ENCODE data around the gene AMY2A.
"Not testable (repeated sequence)": the region's sequence is repeated elsewhere in the genome, so short reads cannot be mapped to it uniquely, and the experiment has no call there.

DNA sequence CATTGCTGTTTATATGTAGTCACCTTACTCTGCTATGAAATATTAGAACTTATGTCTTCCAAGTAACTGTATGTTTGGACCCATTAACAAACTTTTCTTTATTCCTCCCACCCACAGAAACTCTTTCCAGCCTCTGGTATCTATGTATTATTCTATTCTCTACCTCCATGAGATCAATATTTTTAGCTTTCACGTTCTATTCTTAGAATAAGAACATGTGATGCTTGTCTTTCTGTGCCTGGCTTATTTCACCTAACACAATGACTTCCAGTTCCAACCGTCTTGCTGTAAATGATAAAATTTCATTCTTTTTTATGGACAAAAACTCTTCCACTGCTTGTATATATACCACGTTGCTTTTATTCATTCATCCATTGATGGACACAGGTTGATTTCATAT, 24.0 kb downstream of the AMY2A start:
- not testable (repeated sequence) for TF ChIP-seq SP1 (IDR thresholded peaks at IDR 0.05; ENCODE audit: low read depth, low read length); EZH2 (IDR thresholded peaks at IDR 0.05; ENCODE audit: low read depth, low read length, severe bottlenecking); SP4 (IDR thresholded peaks at IDR 0.05; ENCODE audit: low read length)
- TF ChIP-seq, protein P1, sequence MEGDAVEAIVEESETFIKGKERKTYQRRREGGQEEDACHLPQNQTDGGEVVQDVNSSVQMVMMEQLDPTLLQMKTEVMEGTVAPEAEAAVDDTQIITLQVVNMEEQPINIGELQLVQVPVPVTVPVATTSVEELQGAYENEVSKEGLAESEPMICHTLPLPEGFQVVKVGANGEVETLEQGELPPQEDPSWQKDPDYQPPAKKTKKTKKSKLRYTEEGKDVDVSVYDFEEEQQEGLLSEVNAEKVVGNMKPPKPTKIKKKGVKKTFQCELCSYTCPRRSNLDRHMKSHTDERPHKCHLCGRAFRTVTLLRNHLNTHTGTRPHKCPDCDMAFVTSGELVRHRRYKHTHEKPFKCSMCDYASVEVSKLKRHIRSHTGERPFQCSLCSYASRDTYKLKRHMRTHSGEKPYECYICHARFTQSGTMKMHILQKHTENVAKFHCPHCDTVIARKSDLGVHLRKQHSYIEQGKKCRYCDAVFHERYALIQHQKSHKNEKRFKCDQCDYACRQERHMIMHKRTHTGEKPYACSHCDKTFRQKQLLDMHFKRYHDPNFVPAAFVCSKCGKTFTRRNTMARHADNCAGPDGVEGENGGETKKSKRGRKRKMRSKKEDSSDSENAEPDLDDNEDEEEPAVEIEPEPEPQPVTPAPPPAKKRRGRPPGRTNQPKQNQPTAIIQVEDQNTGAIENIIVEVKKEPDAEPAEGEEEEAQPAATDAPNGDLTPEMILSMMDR (IDR thresholded peaks at IDR 0.05; ENCODE audit: control extremely low read depth in 1 of 3, insufficient read depth in 1 of 3, low read depth in 1 of 3, low read length in 3 of 3) = not testable (repeated sequence)

Data from H1 (cell line).